Iris pigment epithelial cell (primary cell): ENCODE measurements around the gene MAN1C1.
"Not testable (repeated sequence)": the region's sequence is repeated elsewhere in the genome, so short reads cannot be mapped to it uniquely, and the experiment has no call there.

Experiments used
- DNase-seq: peaks from one replicate; pipeline ENCODE4 v3.0.0-alpha.2; 2011; ENCODE audit warnings: low read depth

Gene MAN1C1

GRCh38 chr1:25657883-25658760 is 41.5 kb downstream of the MAN1C1 start:
- no peak for DNase-seq

GRCh38 chr1:25658791-25659431 is 42.3 kb downstream of the MAN1C1 start:
- DNase-seq = no peak

GRCh38 chr1:25661043-25661815 is 44.6 kb downstream of the MAN1C1 start:
- peak; percentile 34 for DNase-seq

GRCh38 chr1:25662061-25662460 is 45.5 kb downstream of the MAN1C1 start:
- DNase-seq = no peak

GRCh38 chr1:25662959-25663358 is 46.4 kb downstream of the MAN1C1 start:
- not testable (repeated sequence) for DNase-seq

GRCh38 chr1:25664357-25665199 is 48.0 kb downstream of the MAN1C1 start:
- no peak for DNase-seq

GRCh38 chr1:25666460-25666859 is 49.9 kb downstream of the MAN1C1 start:
- no peak for DNase-seq

GRCh38 chr1:25668931-25669573 is 52.5 kb downstream of the MAN1C1 start:
- no peak for DNase-seq

- DNase-seq = no peak
Measured at GRCh38 chr1:25669781-25670567, 53.4 kb downstream of the MAN1C1 start.

- no peak for DNase-seq
Measured at GRCh38 chr1:25671929-25672328, 55.3 kb downstream of the MAN1C1 start.

- DNase-seq = no peak
Measured at GRCh38 chr1:25672763-25673409, 56.3 kb downstream of the MAN1C1 start.

GRCh38 chr1:25673456-25673855 is 56.9 kb downstream of the MAN1C1 start:
- DNase-seq = no peak

- DNase-seq = no peak
Measured at GRCh38 chr1:25673962-25674806, 57.6 kb downstream of the MAN1C1 start.

GRCh38 chr1:25674807-25675084 is 58.2 kb downstream of the MAN1C1 start:
- no peak for DNase-seq

- no peak for DNase-seq
Measured at GRCh38 chr1:25675729-25676476, 59.3 kb downstream of the MAN1C1 start.

GRCh38 chr1:25676488-25676887 is 59.9 kb downstream of the MAN1C1 start:
- no peak for DNase-seq

GRCh38 chr1:25677193-25677773 is 60.7 kb downstream of the MAN1C1 start:
- DNase-seq = no peak

- DNase-seq = no peak
Measured at GRCh38 chr1:25679171-25679570, 62.6 kb downstream of the MAN1C1 start.
